Activated T-helper 1 cell treated with anti-CD3 and anti-CD28 coated beads, Interleukin-12 subunit alpha, Interleukin-12 subunit beta, Interleukin-2, Interleukin-4 antibody, amounts not matched to agents 30 ng/mL and 10 ng/mL and 1 ng/mL, durations not matched to agents 14 hours and 24 hours and 36 hours (primary cell): ENCODE results near the gene RALGPS1. TPM values are rescaled to one million over a fixed set of nuclear protein-coding genes. Genes with fewer than 3 reads are reported as not detected.

Experiments used
- DNase-seq: peaks from one replicate; pipeline ENCODE4 v3.0.0; 2021; ENCODE audit warnings: low spot score
- H3K27ac Mint-ChIP-seq: one replicate; pipeline ENCODE4 v1.8.0; 2021; ENCODE audit warnings: mild to moderate bottlenecking, mixed read lengths
- H3K27me3 Mint-ChIP-seq: one replicate; pipeline ENCODE4 v1.8.0; 2022; ENCODE audit warnings: mild to moderate bottlenecking, moderate library complexity, mixed read lengths; ENCODE audit not compliant: insufficient read depth
- H3K36me3 Mint-ChIP-seq: one replicate; pipeline ENCODE4 v1.8.0; 2021; ENCODE audit warnings: low read depth, mixed read lengths
- H3K4me1 Mint-ChIP-seq: one replicate; pipeline ENCODE4 v1.8.0; 2021; ENCODE audit warnings: low read depth, mixed read lengths
- H3K4me3 Mint-ChIP-seq: one replicate; pipeline ENCODE4 v1.8.0; 2021; ENCODE audit warnings: mild to moderate bottlenecking, moderate library complexity, mixed read lengths
- H3K9me3 Mint-ChIP-seq: one replicate; pipeline ENCODE4 v1.8.0; 2021; ENCODE audit warnings: mixed read lengths
- intact Hi-C: fragments of 100-400 bp; cut with micrococcal nuclease; formaldehyde crosslinking; loops from one replicate; pipeline ENCODE4 v1.15.1; 2024
- total RNA-seq: library from RNA; stranded (reverse); gene quantifications from 2 replicates; pipeline ENCODE4 v1.2.3, GENCODE V29; 2022

Gene RALGPS1
- total RNA-seq, 1 donor from 2014 or later = 1.4 TPM

- Mint-ChIP-seq H3K4me1 (no peaks in the 10 kb centered on the region), H3K27me3 (peaks cover 9% of the 10 kb centered on the region), H3K9me3 (no peaks in the 10 kb centered on the region), H3K27ac (no peak overlapping the region), H3K4me3 (no peak overlapping the region), H3K36me3 (no peaks in the 10 kb centered on the region)
- intact Hi-C loops = no loop called here
- DNase-seq = no peak
Measured at GRCh38 chr9:127091526-127091925, 176.9 kb downstream of the RALGPS1 start.

- no peaks in the 10 kb centered on the region for H3K4me1 Mint-ChIP-seq
- intact Hi-C loops = no loop called here
- no peaks in the 10 kb centered on the region for H3K9me3 Mint-ChIP-seq
- no peak overlapping the region for H3K4me3 Mint-ChIP-seq
- H3K27me3 Mint-ChIP-seq = peaks cover 4% of the 10 kb centered on the region
- H3K27ac Mint-ChIP-seq = no peak overlapping the region
- H3K36me3 Mint-ChIP-seq = no peaks in the 10 kb centered on the region
- DNase-seq = no peak
Measured at GRCh38 chr9:127092041-127092608, 177.5 kb downstream of the RALGPS1 start.

- Mint-ChIP-seq H3K9me3 (no peaks in the 10 kb centered on the region), H3K27me3 (peaks cover 3% of the 10 kb centered on the region), H3K27ac (no peak overlapping the region), H3K4me1 (no peaks in the 10 kb centered on the region), H3K4me3 (no peak overlapping the region), H3K36me3 (no peaks in the 10 kb centered on the region)
- intact Hi-C loops = no loop called here
- DNase-seq = no peak
Measured at GRCh38 chr9:127093319-127094020, 178.9 kb downstream of the RALGPS1 start.

- Mint-ChIP-seq H3K4me3 (no peak overlapping the region), H3K27ac (no peak overlapping the region), H3K27me3 (peaks cover 3% of the 10 kb centered on the region), H3K36me3 (no peaks in the 10 kb centered on the region), H3K4me1 (no peaks in the 10 kb centered on the region), H3K9me3 (no peaks in the 10 kb centered on the region)
- intact Hi-C loops = no loop called here
- DNase-seq = no peak
Measured at GRCh38 chr9:127095411-127095810, 180.8 kb downstream of the RALGPS1 start.

- Mint-ChIP-seq H3K27me3 (peaks cover 2% of the 10 kb centered on the region), H3K9me3 (no peaks in the 10 kb centered on the region), H3K4me3 (no peak overlapping the region), H3K4me1 (no peaks in the 10 kb centered on the region), H3K27ac (no peak overlapping the region), H3K36me3 (no peaks in the 10 kb centered on the region)
- intact Hi-C loops = no loop called here
- no peak for DNase-seq
Measured at GRCh38 chr9:127096208-127096607, 181.6 kb downstream of the RALGPS1 start.

- H3K4me3 Mint-ChIP-seq = no peak overlapping the region
- intact Hi-C loops = no loop called here
- H3K4me1 Mint-ChIP-seq = no peaks in the 10 kb centered on the region
- no peak overlapping the region for H3K27ac Mint-ChIP-seq
- no peak for DNase-seq
- H3K27me3 Mint-ChIP-seq = peaks cover 8% of the 10 kb centered on the region
- H3K36me3 Mint-ChIP-seq = no peaks in the 10 kb centered on the region
- no peaks in the 10 kb centered on the region for H3K9me3 Mint-ChIP-seq
Measured at GRCh38 chr9:127097683-127098082, 183.1 kb downstream of the RALGPS1 start.

GRCh38 chr9:127098916-127099553 lies 184.5 kb downstream of the RALGPS1 start:
- intact Hi-C loops = no loop called here
- no peaks in the 10 kb centered on the region for H3K36me3 Mint-ChIP-seq
- no peaks in the 10 kb centered on the region for H3K4me1 Mint-ChIP-seq
- H3K27ac Mint-ChIP-seq = no peak overlapping the region
- DNase-seq = no peak
- H3K27me3 Mint-ChIP-seq = peaks cover 8% of the 10 kb centered on the region
- no peaks in the 10 kb centered on the region for H3K9me3 Mint-ChIP-seq
- H3K4me3 Mint-ChIP-seq = no peak overlapping the region

GRCh38 chr9:127099664-127100063 lies 185.1 kb downstream of the RALGPS1 start:
- no peaks in the 10 kb centered on the region for H3K4me1 Mint-ChIP-seq
- intact Hi-C loops = no loop called here
- no peak overlapping the region for H3K4me3 Mint-ChIP-seq

GRCh38 chr9:127102176-127102575 lies 187.6 kb downstream of the RALGPS1 start:
- intact Hi-C loops = no loop called here
- H3K27ac Mint-ChIP-seq = no peak overlapping the region
- H3K9me3 Mint-ChIP-seq = no peaks in the 10 kb centered on the region

More at GRCh38 chr9:127099664-127100063, 185.1 kb downstream of the RALGPS1 start:
- no peaks in the 10 kb centered on the region for H3K36me3 Mint-ChIP-seq
- DNase-seq = no peak
- no peaks in the 10 kb centered on the region for H3K9me3 Mint-ChIP-seq
- no peak overlapping the region for H3K27ac Mint-ChIP-seq
- H3K27me3 Mint-ChIP-seq = peaks cover 8% of the 10 kb centered on the region

GRCh38 chr9:127102788-127103187 lies 188.2 kb downstream of the RALGPS1 start:
- intact Hi-C loops = no loop called here
- DNase-seq = no peak
- no peaks in the 10 kb centered on the region for H3K9me3 Mint-ChIP-seq
- H3K36me3 Mint-ChIP-seq = no peaks in the 10 kb centered on the region
- H3K4me3 Mint-ChIP-seq = no peak overlapping the region
- H3K27me3 Mint-ChIP-seq = peaks cover 20% of the 10 kb centered on the region
- H3K27ac Mint-ChIP-seq = no peak overlapping the region
- no peaks in the 10 kb centered on the region for H3K4me1 Mint-ChIP-seq

More at GRCh38 chr9:127102176-127102575, 187.6 kb downstream of the RALGPS1 start:
- Mint-ChIP-seq H3K4me3 (no peak overlapping the region), H3K4me1 (no peaks in the 10 kb centered on the region), H3K27me3 (peaks cover 19% of the 10 kb centered on the region), H3K36me3 (no peaks in the 10 kb centered on the region)
- no peak for DNase-seq

GRCh38 chr9:127104581-127105311 lies 190.2 kb downstream of the RALGPS1 start:
- Mint-ChIP-seq H3K9me3 (no peaks in the 10 kb centered on the region), H3K36me3 (no peaks in the 10 kb centered on the region), H3K4me3 (no peak overlapping the region), H3K27me3 (peaks cover 22% of the 10 kb centered on the region), H3K27ac (no peak overlapping the region), H3K4me1 (no peaks in the 10 kb centered on the region)
- intact Hi-C loops = no loop called here
- no peak for DNase-seq

GRCh38 chr9:127105805-127106465 lies 191.4 kb downstream of the RALGPS1 start:
- no peaks in the 10 kb centered on the region for H3K9me3 Mint-ChIP-seq
- DNase-seq = no peak
- no peak overlapping the region for H3K27ac Mint-ChIP-seq
- H3K4me3 Mint-ChIP-seq = no peak overlapping the region
- no peaks in the 10 kb centered on the region for H3K36me3 Mint-ChIP-seq
- intact Hi-C loops = no loop called here
- peaks cover 30% of the 10 kb centered on the region for H3K27me3 Mint-ChIP-seq
- no peaks in the 10 kb centered on the region for H3K4me1 Mint-ChIP-seq
